ENCODE results near the gene SLC25A10.
"Not testable (repeated sequence)": the region's sequence is repeated elsewhere in the genome, so short reads cannot be mapped to it uniquely, and the experiment has no call there.

SLC25A10 gene

GRCh38 chr17:81722184-81723120, 10.4 kb downstream of the SLC25A10 start:
- no peak for FAIRE-seq

GRCh38 chr17:81723651-81724209, 11.6 kb downstream of the SLC25A10 start:
- FAIRE-seq: no peak

GRCh38 chr17:81725439-81725838, 13.4 kb downstream of the SLC25A10 start:
- no peak for FAIRE-seq

GRCh38 chr17:81726004-81726403, 13.9 kb downstream of the SLC25A10 start:
- no peak for FAIRE-seq

- no peak for FAIRE-seq
These were observed 15.4 kb downstream of the SLC25A10 start for GRCh38 chr17:81727324-81728031.

- FAIRE-seq: no peak
These were observed 21.7 kb downstream of the SLC25A10 start for GRCh38 chr17:81733507-81734404.

- no peak for FAIRE-seq
These were observed 22.6 kb downstream of the SLC25A10 start for GRCh38 chr17:81734405-81735263.

- FAIRE-seq: no peak
These were observed 23.4 kb downstream of the SLC25A10 start for GRCh38 chr17:81735264-81736102.

- FAIRE-seq: no peak
These were observed 26.1 kb downstream of the SLC25A10 start for GRCh38 chr17:81737947-81738800.

GRCh38 chr17:81738801-81739393, 26.8 kb downstream of the SLC25A10 start:
- no peak for FAIRE-seq

- not testable (repeated sequence) for FAIRE-seq
These were observed 27.5 kb downstream of the SLC25A10 start for GRCh38 chr17:81739593-81739992.

GRCh38 chr17:81740395-81740961, 28.4 kb downstream of the SLC25A10 start:
- FAIRE-seq: no peak

GRCh38 chr17:81741049-81741593, 29.0 kb downstream of the SLC25A10 start:
- no peak for FAIRE-seq

- FAIRE-seq: no peak
These were observed 29.7 kb downstream of the SLC25A10 start for GRCh38 chr17:81741594-81742452.

Measured in endometrium (tissue), 2 donors.